Ishikawa (cell line): Measurements from ENCODE around the gene TMBIM1.

ENCODE experiments used
- CEBPB ChIP-seq: IDR thresholded peaks from 2 replicates; pipeline ENCODE4 v1.6.1; 2012
- CREB1 ChIP-seq: IDR thresholded peaks from 2 replicates; pipeline ENCODE4 v1.6.1; 2012; ENCODE audit warnings: low read depth
- EGR1 ChIP-seq: IDR thresholded peaks from 2 replicates; pipeline ENCODE4 v1.6.1; 2012
- EP300 ChIP-seq: IDR thresholded peaks from 2 replicates; pipeline ENCODE4 v1.6.1; 2012; ENCODE audit warnings: borderline replicate concordance
- FOXM1 ChIP-seq: IDR thresholded peaks from 2 replicates; pipeline ENCODE4 v1.6.1; 2012; ENCODE audit warnings: low read depth, borderline replicate concordance
- NFIC ChIP-seq: IDR thresholded peaks from 2 replicates; pipeline ENCODE4 v1.6.1; 2012
- RAD21 ChIP-seq: IDR thresholded peaks from 2 replicates; pipeline ENCODE4 v1.6.1; 2012; ENCODE audit warnings: low read depth
- TAF1 ChIP-seq: IDR thresholded peaks from 2 replicates; pipeline ENCODE4 v1.6.1; 2012; ENCODE audit warnings: low read depth, mild to moderate bottlenecking
- TCF12 ChIP-seq: IDR thresholded peaks from 2 replicates; pipeline ENCODE4 v1.6.1; 2012; ENCODE audit warnings: low read depth
- TEAD4 ChIP-seq: IDR thresholded peaks from 2 replicates; pipeline ENCODE4 v1.6.1; 2012
- YY1 ChIP-seq: IDR thresholded peaks from 2 replicates; pipeline ENCODE4 v1.6.1; 2012; ENCODE audit warnings: low read depth
- ZBTB7A ChIP-seq: IDR thresholded peaks from 2 replicates; pipeline ENCODE4 v1.6.1; 2012; ENCODE audit warnings: low read depth
- TF ChIP-seq, protein P1 (sequence below): IDR thresholded peaks from 2 replicates; pipeline ENCODE4 v1.6.1; 2012
- TF ChIP-seq, protein P2 (sequence below): IDR thresholded peaks from 2 replicates; pipeline ENCODE4 v1.6.1; 2012; ENCODE audit warnings: low read depth, mild to moderate bottlenecking
- TF ChIP-seq, protein P3 (sequence below): IDR thresholded peaks from 2 replicates; pipeline ENCODE4 v1.6.1; 2012

The TMBIM1 gene

DNA sequence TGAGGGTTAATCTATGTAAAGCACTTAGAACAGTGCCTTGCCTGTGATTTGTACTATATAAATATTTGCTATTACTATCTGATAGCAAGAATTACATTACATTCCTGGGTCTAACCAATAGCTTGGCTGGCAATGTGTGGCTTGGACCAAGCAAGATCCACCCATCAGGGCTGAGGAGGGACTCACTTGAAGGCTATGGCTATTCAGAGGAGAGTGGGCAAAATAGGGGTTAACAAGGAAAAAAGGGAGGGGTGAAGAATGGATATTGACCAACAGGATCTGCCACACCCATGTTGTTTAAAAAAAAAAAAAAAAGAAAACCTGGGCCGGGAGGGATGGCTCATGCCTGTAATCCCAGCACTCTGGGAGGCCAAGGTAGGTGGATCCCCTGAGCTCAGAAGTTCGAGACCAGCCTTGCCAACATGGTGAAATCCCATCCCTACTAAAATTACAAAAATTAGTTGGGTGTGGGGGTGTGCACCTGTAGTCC lies 20.0 kb upstream of the TMBIM1 start:
- TF ChIP-seq TEAD4 (no peak), NFIC (no peak), FOXM1 (no peak), CEBPB (no peak), EGR1 (no peak), RAD21 (no peak)
- TF ChIP-seq, protein P1, sequence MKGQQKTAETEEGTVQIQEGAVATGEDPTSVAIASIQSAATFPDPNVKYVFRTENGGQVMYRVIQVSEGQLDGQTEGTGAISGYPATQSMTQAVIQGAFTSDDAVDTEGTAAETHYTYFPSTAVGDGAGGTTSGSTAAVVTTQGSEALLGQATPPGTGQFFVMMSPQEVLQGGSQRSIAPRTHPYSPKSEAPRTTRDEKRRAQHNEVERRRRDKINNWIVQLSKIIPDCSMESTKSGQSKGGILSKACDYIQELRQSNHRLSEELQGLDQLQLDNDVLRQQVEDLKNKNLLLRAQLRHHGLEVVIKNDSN, result no peak
- TF ChIP-seq, protein P2, sequence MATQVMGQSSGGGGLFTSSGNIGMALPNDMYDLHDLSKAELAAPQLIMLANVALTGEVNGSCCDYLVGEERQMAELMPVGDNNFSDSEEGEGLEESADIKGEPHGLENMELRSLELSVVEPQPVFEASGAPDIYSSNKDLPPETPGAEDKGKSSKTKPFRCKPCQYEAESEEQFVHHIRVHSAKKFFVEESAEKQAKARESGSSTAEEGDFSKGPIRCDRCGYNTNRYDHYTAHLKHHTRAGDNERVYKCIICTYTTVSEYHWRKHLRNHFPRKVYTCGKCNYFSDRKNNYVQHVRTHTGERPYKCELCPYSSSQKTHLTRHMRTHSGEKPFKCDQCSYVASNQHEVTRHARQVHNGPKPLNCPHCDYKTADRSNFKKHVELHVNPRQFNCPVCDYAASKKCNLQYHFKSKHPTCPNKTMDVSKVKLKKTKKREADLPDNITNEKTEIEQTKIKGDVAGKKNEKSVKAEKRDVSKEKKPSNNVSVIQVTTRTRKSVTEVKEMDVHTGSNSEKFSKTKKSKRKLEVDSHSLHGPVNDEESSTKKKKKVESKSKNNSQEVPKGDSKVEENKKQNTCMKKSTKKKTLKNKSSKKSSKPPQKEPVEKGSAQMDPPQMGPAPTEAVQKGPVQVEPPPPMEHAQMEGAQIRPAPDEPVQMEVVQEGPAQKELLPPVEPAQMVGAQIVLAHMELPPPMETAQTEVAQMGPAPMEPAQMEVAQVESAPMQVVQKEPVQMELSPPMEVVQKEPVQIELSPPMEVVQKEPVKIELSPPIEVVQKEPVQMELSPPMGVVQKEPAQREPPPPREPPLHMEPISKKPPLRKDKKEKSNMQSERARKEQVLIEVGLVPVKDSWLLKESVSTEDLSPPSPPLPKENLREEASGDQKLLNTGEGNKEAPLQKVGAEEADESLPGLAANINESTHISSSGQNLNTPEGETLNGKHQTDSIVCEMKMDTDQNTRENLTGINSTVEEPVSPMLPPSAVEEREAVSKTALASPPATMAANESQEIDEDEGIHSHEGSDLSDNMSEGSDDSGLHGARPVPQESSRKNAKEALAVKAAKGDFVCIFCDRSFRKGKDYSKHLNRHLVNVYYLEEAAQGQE, result no peak

DNA sequence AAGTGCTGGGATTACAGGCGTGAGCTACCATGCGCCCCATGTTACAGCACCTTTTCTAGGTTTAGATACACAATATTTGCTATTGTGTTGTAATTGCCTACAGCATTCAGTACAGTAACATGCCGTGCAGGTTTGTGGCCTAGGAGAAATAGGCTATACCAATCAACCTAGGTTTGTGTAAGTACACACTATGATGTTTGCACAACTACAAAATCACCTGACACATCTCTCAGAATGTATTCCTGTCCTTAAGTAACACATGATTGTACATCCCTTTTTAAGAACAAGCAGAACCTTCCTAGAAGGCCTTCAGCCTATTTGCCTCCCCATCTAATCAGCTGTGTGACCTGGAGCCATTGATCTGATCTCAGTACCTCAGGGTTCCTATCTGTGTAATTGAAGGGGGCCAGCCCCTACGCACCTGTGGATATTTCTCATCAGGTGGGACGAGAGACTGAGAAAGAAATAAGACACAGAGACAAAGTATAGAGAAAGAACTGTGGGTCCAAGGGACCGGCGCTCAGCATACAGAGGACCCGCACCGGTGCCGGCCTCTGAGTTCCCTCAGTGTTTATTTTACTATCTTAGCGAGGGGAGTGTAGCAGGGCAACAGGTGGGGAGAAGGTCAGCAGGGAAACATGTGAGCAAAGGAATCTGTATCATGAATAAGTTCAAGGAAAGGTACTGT lies 18.7 kb upstream of the TMBIM1 start:
- TF ChIP-seq EGR1 (no peak), NFIC (no peak), TEAD4 (no peak)

DNA sequence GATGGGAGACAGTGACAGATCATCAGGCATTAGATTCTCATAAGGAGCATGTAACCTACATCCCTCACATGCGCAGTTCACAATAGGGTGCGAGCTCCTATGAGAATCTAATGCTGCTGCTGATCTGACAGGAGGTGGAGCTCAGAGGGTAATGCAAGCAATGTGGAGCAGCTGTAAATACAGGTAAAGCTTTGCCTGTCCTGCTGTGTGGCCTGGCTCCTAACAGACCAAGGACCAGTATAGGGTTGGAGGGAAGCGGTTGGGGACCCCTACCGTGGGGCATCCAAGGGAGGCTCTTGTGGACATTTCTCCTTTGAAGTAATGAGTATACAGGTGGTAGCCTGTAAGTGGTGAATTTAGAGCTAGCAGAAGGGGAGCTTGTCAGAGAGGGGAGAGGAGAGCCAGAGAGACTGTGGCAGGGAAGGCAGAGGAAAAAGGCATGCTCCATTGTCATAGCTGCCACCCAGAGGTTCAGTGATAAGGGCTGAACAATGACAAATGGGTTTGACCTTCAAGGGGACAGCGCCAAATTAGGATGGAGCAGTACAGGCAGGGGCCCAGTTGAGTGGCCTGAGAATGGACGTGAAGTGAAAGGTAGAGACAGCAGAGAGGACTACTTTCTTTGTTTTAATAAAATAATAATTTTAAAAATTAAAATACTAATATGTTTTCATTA lies 15.2 kb upstream of the TMBIM1 start:
- TF ChIP-seq CREB1 (no peak), TEAD4 (no peak), EGR1 (no peak), CEBPB (no peak), ZBTB7A (no peak), RAD21 (no peak), EP300 (no peak), FOXM1 (no peak), TAF1 (no peak), TCF12 (no peak), YY1 (no peak), NFIC (no peak)
- TF ChIP-seq, protein P3, sequence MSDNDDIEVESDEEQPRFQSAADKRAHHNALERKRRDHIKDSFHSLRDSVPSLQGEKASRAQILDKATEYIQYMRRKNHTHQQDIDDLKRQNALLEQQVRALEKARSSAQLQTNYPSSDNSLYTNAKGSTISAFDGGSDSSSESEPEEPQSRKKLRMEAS, result no peak
- TF ChIP-seq, protein P1, result no peak
- TF ChIP-seq, protein P2, result no peak

DNA sequence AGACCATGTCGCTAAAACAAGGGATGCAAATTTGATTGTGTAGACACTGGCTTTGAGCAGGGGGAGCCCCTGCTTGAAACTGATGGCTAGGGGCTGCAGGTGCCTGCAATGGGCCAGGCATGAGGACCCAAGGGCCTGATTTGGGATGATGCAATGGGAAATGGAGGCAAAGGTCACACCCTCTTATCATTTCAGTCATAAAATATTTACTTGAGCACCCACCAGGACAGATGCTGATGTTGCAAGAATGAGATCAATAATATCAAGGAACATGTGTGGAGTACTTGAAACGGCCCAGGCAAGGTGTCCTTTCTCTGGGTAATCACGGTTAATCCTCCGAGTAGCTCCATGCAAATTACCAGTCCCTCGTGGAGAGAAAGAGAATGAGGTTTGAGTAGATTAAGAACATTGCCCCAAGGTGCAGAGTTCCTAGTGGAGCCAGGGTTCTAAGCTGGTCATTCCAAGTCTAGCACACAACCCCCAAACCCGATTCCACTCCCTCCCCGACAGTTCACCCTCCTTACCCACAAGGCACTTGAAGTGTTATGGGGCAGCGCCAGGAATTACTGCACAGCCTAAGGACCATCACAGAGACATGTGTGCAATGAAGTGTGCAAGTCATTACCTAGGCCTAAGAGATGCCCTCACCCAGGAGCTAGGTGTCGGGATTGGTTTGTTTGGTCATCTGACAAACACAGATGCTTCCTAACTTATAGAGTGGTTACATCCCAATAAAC lies 14.0 kb upstream of the TMBIM1 start:
- TF ChIP-seq, protein P3, result no peak
- TF ChIP-seq CREB1, result no peak
- no peak for TF ChIP-seq ZBTB7A
- TF ChIP-seq, protein P1, result no peak
- TF ChIP-seq TEAD4, result no peak
- TF ChIP-seq EGR1, result no peak
- TF ChIP-seq EP300, result no peak
- no peak for TF ChIP-seq CEBPB
- TF ChIP-seq FOXM1, result no peak
- TF ChIP-seq TCF12, result no peak
- TF ChIP-seq RAD21, result no peak
- no peak for TF ChIP-seq YY1
- TF ChIP-seq, protein P2, result no peak
- no peak for TF ChIP-seq NFIC
- TF ChIP-seq TAF1, result no peak
